HG02588 (cell line): ENCODE measurements around the gene VMAC.
"Not testable (repeated sequence)": the region's sequence is repeated elsewhere in the genome, so short reads cannot be mapped to it uniquely, and the experiment has no call there.

Source experiments
- ATAC-seq: cut with Tn5 transposase; IDR thresholded peaks from one replicate; pipeline ENCODE4 v1.9.1; 2021; ENCODE audit warnings: mild to moderate bottlenecking, moderate library complexity; ENCODE audit not compliant: unreplicated experiment

The VMAC gene, protein sequence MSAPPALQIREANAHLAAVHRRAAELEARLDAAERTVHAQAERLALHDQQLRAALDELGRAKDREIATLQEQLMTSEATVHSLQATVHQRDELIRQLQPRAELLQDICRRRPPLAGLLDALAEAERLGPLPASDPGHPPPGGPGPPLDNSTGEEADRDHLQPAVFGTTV

DNA sequence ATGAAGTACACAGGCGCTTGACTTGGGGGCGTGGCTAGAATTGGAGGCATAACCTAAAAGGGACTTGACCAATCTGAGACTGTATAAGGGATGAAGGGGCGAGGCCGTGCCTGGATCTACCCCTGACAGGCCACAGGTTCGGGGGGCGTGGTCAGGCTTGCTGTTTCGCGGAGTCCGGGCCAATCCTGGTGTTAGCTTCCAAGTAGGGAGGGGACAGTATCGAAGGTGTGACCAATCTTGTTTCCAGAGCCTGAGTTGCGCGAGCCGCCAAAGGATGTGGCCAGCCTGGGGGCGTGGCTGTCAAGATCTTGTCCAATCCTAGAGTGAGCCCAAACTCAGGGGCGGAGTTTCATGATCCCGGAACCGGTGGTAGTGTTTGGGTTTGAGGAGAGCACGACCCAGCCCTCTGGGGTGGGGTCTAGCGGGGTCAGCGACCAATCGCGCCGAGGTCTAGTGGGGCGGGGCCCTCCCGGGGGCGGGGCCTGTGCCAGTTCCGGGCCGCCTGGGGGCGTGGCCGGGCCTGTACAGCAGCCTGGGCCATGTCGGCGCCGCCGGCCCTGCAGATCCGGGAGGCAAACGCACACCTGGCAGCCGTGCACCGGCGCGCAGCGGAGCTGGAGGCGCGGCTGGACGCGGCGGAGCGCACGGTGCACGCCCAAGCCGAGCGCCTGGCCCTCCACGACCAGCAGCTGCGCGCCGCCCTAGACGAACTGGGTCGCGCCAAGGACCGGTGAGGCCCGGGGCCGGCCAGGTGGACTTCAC lies at the start of gene VMAC:
VMAC (plus strand) TSS at position 521 of the 762 bp plus-strand sequence; CDS start at position 540, 19 bp downstream.
- peak; percentile 71 for ATAC-seq

DNA sequence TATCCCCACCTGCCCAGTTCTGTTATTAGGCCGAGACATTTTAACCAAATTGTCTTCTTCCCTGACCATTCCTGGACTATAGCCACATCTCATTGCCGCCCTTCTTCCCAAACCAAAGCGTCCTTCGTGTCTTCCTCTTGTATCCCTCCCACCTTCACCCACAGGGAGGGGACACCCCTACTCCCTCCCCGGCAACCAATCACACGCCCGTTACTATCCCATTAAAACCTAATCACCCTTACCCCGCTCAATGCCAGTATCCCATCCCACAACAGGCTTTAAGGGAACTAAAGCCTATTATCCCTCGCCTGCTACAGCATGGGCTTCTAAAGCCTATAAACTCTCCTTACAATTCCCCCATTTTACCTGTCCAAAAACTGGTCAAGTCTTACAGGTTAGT lies 49.5 kb upstream of the VMAC start:
- not testable (repeated sequence) for ATAC-seq

DNA sequence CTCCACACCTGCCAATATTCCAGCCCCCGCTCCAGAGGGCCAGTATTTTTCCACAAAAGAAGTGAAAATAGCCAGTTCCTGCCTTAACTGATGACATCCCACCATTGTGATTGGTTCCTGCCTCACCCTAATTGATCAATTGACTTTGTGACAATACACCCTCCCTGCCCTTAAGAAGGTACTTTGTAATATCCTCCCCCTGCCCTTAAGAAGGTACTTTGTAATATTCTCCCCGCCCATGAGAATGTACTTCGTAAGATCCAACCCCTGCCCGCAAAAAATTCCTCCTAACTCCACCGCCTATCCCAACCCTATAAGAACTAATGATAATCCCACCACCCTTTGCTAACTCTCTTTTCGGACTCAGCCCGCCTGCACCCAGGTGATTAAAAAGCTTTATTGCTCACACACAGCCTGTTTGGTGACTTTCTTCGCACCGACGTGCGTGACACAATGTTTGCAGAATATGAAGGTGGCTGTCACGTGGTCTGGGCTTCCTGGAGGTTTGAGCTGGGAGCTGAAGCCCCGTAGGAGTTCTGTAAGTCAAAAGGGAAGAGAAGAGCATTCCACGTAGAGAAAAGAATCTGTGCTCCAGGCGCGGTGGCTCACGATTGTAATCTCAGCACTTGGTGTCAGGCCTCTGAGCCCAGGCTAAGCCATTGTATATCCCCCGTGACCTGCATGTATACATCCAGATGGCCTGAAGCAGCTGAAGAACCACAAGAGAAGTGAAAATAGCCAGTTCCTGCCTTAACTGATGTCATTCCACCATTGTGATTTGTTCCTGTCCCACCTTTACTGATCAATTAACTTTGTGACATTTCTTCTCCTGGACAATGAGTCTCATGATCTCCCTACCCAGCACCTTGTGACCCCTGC lies 47.2 kb upstream of the VMAC start:
- ATAC-seq, result no peak

DNA sequence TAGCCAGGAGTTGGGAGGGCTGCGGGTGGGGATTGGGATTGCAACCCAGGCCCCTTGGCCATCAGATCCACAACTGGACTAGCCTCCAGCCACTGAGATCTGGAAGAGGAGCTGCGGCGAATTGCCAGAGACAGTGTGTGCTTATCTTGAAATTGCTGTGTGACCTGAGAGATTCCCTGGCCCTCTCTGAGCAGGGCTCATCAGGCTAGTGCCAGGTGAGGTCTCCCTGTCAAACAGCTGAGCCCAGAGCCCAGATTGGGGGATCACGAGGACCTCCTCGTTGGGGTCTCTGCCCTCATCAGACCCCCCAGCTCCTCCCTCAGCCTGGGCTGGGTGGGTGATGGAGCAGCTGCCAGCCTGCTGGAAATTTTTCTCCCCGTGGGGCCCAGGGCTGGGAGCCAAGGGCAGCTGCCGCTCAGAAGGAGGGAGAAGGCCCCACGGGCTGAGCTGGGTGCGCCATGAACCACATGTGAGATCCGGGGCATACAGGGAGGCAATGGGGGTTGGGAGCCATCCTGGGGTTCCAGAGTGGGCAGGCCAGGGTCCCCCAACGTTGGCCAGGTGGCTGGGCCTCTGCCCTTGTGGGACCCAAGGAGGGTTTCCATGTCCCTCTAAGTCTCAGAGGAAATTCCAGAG lies 41.5 kb upstream of the VMAC start:
- no peak for ATAC-seq

DNA sequence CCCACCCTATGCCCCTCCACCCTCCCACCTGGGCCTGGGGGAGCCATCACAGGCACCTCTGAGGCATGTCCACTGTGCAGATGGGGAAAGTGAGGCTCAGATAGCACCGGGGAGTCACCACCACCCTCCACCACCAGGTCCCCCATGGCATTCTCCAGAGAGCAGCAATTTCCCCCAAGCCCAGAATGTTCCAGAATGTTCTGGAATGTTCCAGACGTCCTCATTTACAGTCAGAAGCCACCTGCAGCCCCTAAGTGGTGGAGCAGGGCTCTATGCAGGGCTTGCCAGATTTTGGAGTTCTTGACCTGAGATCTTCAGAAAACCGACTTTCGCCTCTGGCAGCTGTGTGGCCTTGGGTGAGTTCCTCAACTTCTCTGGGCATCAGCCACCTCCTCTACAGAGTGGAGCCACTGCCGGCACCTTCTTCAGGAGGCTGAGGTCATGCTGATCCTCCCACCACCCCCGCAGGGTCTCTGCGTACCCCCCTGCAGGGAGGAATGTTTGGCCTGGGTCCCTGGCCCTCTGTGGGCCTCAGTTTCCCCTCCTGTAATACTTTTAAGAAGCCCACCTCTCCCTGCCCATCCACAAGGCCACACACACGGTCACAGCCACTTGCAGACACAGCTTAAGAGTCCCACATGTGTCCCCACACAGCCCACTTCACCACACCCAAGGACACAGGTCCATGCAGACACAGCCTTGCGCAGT lies 40.5 kb upstream of the VMAC start:
- ATAC-seq, result no peak

DNA sequence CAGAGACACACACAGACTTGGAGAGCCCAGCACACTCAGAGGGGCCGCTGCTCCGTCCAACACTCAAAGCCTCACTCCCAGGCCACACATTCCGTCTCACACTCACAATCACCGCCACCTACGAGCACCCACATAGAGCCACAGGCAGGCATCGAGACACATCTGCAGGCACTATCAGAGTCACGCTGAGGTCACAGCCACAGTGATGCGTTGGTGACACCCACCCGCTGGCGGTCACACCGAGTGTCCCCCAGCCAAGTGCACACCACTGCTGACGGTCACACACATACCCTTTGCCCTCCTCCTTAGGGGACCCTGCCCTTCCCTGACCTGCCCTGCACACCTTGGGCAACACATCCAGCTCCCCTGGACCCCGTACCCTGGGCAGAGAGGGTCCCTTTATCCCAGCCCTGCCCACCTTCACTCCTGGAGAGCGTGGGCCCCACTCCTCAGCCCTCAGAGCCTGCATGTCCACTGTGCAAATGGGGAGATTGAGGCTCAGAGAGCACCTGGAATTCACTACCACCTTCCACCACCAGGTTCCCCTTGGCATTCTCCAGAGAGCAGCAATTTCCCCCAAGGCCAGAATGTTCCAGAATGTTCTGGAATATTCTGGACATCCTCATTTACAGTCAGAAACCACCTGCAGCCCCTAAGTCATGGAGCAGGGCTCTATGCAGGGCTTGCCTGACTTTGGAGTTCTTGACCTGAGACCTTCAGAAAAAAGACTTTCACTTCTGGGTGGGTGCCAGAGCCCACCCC lies 39.8 kb upstream of the VMAC start:
- ATAC-seq, result no peak

DNA sequence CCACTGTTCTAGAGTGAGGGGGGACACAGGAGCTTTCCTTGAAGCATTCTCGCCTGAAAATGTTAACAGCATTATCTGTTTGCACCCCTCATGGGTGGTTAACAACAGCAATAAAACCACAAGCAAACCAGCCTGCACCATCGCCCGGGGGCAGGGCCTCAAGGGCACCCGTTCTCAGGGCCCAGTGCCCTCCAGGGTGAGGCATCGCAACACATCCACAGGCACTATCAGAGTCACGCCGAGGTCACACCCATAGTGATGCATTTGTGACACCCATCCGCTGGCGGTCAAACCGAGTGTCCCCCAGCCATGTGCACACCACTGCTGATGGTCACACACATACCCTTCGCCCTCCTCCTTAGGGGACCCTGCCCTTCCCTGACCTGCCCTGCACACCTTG lies 38.9 kb upstream of the VMAC start:
- no peak for ATAC-seq

DNA sequence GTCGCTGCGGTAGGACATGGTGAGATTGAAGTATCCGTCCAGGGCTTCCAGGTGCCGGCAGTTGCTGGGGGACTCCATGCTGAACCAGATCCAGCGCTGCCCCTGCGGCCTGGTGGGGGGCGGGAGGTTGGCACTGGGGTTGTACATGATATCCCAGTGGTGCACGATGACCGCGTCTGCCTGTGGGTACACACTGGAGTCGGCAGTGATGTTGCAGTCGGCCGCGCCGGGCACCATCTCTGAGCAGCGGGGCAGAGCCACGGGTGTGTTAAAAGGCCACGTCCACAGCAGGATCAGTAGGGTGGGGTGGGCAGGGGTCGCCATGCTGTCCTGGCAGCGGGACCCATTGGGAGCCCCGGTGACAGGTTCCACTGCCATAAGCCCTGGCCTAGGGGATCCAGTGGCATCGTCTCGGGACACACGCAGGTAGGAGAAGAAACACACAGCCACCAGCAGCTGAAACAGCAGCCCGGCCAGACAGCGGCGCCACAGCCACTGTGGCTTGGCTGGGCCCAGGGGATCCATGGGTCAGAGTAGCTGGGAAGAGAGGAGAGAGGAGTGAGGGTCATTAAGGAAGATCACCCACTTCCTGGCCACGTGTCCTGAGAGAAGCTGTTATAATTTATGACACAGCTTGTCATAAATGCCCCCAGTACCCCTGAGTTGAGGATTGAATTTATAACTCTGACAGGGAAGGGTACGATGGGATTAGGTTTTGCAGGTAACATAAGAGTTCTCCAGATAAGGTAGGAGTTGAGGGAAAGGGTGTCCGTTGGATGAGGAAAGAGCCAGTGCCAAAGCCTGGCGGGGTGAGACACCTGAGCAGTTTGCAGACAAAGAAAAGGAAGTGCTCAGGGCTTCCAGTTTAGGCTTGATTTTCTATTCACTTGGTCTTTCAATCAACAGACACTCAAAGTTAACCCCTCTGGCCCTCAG lies 37.2 kb upstream of the VMAC start:
- no peak for ATAC-seq

DNA sequence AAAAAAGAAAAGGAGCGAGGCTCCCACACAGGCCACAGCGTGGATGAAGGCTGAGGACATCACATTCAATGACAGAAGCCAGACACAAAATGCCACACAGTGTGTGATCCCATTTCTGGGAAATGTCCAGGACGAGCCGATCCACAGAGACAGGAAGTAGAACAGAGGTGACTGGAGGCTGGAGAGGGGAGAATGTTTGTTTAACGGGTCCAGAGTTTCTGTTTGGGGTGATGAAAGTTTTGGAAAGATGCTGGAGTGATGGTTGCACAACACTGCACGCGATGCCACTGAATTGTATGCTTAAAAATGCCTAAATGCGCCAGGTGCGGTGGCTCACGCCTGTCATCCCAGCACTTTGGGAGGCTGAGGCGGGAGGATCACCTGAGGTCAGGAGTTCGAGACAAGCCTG lies 33.7 kb upstream of the VMAC start:
- no peak for ATAC-seq

DNA sequence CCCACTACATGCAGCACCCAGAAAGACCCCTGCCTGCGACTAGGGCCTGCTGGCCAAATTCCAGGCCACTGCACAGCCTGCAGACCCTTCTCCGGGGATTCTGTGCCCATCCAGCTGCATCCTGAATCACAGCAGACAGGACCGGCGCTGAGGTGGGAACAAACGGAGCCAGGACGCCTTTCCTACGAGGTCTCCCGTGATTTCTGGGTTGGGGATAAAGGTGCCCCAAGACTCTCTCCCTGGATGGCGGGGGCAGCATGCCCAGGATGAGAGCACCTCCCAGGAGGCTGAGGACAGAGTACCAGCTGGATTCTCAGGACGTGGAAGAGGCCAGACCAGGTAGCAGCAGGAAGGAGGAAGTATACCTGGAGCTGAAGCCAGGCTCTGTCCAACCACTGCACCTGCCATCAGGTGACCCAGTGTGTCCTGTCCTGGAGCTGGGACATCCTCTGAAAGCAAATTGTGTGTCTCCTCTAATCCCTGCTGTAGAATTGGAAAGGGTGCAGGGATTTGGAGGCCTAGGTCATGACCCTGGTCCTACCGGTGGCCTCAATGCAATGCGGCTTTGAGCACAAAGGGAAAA lies 31.0 kb upstream of the VMAC start:
- ATAC-seq, result no peak

DNA sequence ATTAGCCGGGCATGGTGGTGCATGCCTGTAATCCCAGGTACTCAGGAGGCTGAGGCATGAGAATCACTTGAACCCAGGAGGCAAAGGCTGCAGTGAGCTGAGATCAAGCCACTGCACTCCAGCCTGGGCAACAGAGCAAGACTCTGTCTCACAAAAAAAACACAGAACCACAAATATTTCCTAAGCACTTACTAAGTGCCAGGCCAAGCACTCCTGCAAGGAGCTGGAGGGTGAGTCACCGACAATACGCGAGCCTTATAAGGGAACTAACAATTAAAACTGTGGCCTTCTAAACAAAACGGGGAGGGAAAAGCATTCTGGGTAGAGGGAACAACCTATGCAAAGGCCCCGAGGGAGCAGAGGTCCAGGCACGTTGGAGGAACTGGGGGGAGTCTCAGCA lies 30.2 kb upstream of the VMAC start:
- not testable (repeated sequence) for ATAC-seq

DNA sequence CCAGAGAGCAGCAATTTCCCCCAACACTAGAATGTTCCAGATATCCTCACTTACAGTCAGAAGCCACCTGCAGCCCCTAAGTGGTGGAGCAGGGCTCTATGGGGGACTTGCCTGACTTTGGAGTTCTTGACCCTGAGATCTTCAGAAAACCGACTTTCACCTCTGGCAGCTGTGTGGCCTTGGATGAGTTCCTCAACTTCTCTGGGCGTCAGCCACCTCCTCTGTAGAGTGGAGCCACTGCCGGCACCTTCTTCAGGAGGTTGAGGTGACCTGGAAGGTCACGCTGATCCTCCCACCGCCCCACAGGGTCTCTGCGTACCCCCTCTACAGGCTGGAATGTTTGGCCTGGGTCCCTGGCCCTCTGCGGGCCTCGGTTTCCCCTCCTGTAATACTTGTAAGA lies 27.2 kb upstream of the VMAC start:
- no peak for ATAC-seq

DNA sequence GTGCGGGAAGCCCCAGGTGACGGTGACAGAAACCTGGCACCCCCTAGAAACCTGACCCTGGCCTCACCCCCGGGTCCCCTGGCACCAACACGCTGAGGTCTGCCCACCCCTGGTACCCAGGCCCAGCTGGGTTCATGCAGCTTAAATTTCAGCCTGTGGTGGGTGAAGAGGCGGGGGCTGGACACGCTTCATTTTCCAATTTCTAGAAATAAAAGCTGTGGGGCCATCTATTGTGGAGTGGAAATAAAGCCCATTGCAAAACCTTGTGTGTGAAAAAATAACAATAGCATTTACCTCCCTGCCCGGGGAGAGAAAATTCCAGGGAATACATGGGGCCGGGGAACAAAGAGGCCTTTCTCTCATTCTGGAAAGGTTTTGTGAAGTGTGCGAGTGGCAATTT lies 26.8 kb upstream of the VMAC start:
- no peak for ATAC-seq

DNA sequence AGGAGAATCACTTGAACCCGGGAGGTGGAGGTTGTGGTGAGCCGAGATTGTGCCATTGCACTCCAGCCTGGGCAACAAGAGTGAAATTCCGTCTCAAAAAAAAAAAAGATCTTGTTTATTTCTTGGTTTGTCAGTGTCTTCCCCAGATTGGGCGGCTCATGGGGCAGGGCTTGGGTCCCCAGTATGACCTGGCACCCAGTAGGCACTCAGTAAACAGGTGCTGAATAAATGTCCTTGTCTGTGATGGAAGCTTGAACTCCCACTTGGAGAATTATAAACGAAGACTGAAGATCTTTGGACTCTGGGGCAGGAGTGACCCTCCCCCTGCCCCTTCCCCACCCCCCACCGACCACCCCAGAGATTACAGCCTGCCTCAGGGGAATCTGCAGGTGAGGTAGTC lies 24.5 kb upstream of the VMAC start:
- no peak for ATAC-seq

DNA sequence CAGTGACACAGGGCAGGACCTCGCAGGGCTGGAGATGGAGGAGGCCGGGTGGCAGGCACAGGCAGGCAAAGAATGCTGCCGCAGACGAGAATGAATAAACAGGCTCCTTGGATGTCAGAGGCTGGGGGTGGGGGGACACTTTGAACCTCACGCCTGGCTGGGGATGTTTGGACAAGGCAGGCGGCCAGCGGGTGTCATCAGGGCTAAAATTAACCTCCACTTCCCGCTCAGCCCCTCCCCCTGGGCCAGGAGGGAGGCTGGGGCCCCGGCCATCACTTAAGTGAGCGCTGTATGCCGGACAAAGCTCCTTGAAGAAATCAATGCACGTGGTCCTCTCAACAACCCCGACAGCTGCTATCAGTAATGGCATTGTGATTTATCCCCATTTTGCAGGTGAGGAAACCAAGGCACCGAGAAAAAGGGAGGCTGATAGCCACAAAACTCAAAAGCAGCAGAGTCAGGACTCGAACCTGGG lies 24.0 kb upstream of the VMAC start:
- ATAC-seq, result no peak

DNA sequence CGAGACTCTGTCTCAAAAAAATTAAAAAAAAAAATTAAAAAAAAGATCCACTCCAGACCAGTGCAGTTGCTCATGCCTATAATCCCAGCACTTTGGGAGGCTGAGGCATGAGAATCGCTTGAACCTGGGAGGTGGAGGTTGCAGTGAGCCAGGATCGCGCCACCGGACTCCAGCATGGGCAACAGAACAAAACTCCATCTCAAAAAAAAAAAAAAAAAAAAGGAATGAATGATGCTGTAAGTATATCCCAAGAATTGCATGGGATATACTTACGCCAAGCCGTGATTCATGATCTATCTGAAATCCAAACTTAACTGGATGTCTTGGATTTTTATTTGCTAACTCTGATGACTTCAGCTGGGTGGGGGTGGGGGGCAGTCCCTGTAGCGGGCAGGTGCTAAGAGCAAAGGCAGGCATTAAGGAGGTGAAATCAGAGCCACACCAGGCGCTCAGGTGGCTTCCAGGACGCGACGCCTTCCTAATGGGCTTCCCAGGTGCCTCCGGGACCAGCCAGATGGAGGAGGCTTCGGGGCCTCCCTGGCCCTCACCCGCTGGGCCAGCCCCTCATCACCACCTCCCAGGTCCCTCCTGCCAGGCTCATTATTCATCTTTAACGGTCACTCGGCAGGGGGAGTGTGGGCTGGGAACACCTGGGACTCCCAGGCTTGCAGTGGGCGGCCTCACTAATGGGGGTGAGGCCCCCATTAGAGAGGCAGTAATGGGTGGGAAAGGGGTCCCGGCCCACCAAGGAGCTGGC lies 23.0 kb upstream of the VMAC start:
- ATAC-seq, result no peak

DNA sequence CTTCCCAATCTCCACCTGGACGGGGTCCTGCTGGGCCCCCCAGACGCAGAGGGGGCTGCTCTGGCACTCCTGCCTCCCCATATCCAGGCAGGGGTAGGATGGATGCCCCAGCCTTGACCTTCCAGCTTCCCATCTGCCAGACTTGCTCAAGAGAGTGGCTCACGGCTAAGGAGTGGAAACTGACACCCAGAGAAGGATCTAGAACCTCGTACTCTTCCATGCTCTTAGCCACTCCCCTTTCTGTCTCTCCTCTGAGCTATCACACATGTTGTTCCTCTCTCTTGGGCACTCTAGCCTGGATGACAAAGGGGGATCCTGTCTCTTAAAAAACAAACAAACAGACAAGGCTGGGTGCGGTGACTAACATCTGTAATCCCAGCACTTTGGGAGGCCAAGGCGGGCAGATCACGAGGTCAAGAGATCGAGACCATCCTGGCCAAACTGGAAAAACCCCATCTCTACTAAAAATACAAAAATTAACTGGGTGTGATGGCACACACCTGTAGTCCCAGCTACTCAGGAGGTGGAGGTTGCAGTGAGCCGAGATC lies 22.2 kb upstream of the VMAC start:
- ATAC-seq, result no peak
